ENCODE results near the gene RNF34. TPM values are rescaled to one million over a fixed set of nuclear protein-coding genes. Genes with fewer than 3 reads are reported as not detected.

The RNF34 gene
- total and polyA plus RNA-seq, 2 of the 8 experiments (the other 6 are each of a cell fraction or from before 2014, with no cell fraction given), result 37.9 to 57.6 TPM

DNA sequence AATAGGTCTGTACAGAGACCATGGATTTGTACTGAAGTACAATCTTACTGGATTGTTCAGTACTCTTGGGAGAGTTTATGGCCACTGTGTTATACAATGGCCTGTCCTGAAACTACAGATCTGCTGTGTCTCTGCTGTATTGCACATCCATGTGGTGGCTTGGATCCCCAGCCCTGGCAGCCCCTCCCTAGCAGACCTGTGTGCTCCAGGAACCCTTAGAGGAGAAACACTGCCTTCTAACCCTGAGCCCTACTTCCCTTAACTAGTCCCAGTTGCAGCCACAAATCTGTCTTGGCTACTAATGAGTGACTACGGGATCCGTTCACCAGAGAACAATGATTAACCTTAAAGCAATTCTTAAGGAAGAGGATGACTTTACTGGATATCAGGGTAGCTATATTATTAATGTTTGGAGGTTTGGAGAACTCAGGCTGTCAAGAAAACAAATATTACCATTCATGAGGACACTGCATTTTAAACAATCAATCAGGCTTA is 27.7 kb downstream of the RNF34 start:
- CTCF ChIA-PET (ENCODE audit: partially characterized antibody), result interaction anchor here (1.0 kb wide), 1 partner anchor 255 kb away, joined by 3 read pairs; no protein-coding TSS in a partner anchor
- TF ChIP-seq JUN (IDR thresholded peaks at IDR 0.05; ENCODE audit: low read depth, low read length) (no peak), BACH1 (IDR thresholded peaks at IDR 0.05; ENCODE audit: low read length) (no peak), HDAC2 (IDR thresholded peaks at IDR 0.05; ENCODE audit: borderline replicate concordance in 1 of 2, low read depth in 2 of 2, low read length in 2 of 2) (no peak), KDM1A (IDR thresholded peaks at IDR 0.05; ENCODE audit: borderline replicate concordance, low read length) (no peak), SIN3A (conservative IDR thresholded peaks at IDR 0.05 in 1 of 2, IDR thresholded peaks at IDR 0.05 in 1 of 2; ENCODE audit: low read depth in 1 of 2, low read length in 2 of 2) (no peak), RBBP5 (IDR thresholded peaks at IDR 0.05; ENCODE audit: borderline replicate concordance, low read depth, low read length) (no peak), CHD1 (IDR thresholded peaks at IDR 0.05; ENCODE audit: low read depth, low read length) (no peak), BRCA1 (IDR thresholded peaks at IDR 0.05; ENCODE audit: low read depth, low read length) (no peak), MAFK (IDR thresholded peaks at IDR 0.05; ENCODE audit: low read depth, low read length) (no peak)
- TF ChIP-seq, protein P1, sequence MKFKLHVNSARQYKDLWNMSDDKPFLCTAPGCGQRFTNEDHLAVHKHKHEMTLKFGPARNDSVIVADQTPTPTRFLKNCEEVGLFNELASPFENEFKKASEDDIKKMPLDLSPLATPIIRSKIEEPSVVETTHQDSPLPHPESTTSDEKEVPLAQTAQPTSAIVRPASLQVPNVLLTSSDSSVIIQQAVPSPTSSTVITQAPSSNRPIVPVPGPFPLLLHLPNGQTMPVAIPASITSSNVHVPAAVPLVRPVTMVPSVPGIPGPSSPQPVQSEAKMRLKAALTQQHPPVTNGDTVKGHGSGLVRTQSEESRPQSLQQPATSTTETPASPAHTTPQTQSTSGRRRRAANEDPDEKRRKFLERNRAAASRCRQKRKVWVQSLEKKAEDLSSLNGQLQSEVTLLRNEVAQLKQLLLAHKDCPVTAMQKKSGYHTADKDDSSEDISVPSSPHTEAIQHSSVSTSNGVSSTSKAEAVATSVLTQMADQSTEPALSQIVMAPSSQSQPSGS (IDR thresholded peaks at IDR 0.05; ENCODE audit: low read length), result no peak
- TF ChIP-seq, protein P2, sequence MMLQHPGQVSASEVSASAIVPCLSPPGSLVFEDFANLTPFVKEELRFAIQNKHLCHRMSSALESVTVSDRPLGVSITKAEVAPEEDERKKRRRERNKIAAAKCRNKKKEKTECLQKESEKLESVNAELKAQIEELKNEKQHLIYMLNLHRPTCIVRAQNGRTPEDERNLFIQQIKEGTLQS (IDR thresholded peaks at IDR 0.05; ENCODE audit: insufficient read depth, low read depth, low read length), result no peak

More for the DNA sequence above, 27.7 kb downstream of the RNF34 start:
- H3K9me3 ChIP-seq (ENCODE audit: insufficient read depth in 2 of 2, low read depth in 1 of 2, low read length in 1 of 2), result no peaks in the 10 kb centered on the region
- H3K4me3 ChIP-seq (ENCODE audit: extremely low read depth in 1 of 4, insufficient read depth in 2 of 4, low read depth in 3 of 4, low read length in 4 of 4), result no peak overlapping the region
- H3K56ac ChIP-seq (replicated peaks; ENCODE audit: insufficient read length, low read depth, low read length), result no peak overlapping the region
- H3K9ac ChIP-seq (replicated peaks in 1 of 4; ENCODE audit: extremely low read depth in 1 of 4, low read depth in 3 of 4, low read length in 3 of 4), result no peak overlapping the region; a peak in 1 of 7 replicates
- no peak overlapping the region for H2BK20ac ChIP-seq (ENCODE audit: low read length)
- H2BK5ac ChIP-seq (ENCODE audit: low read depth, low read length), result no peak overlapping the region
- H3K4me1 ChIP-seq (replicated peaks in 1 of 4; ENCODE audit: control insufficient read depth in 3 of 4, insufficient read depth in 4 of 4, low read length in 3 of 4), result no peaks in the 10 kb centered on the region
- POLR2A ChIA-PET (ENCODE audit: partially characterized antibody), result interaction anchor here (1.0 kb wide), 1 partner anchor 11 kb away, joined by 3 read pairs; no protein-coding TSS in a partner anchor
- no peak overlapping the region for H2BK120ac ChIP-seq (replicated peaks; ENCODE audit: low read depth, low read length)
- no peaks in the 10 kb centered on the region for H3K79me1 ChIP-seq (ENCODE audit: low read depth, low read length)
- peaks cover 46 to 95% (median 79%) of the 10 kb centered on the region in 4 experiments for H3K36me3 ChIP-seq (ENCODE audit: control insufficient read depth in 2 of 4, insufficient read depth in 4 of 4, low read length in 3 of 4)
- peaks cover 5% of the 10 kb centered on the region in 2 experiments for H4K20me1 ChIP-seq (replicated peaks in 1 of 2; ENCODE audit: control insufficient read depth in 1 of 2, insufficient read depth in 2 of 2, low read length in 2 of 2)
- H3K23me2 ChIP-seq (ENCODE audit: low read depth, low read length), result no peaks in the 10 kb centered on the region
- no peak overlapping the region for H3K4me2 ChIP-seq (ENCODE audit: insufficient read depth in 1 of 2, low read depth in 2 of 2, low read length in 2 of 2)
- H2BK12ac ChIP-seq (ENCODE audit: low read depth, low read length), result no peak overlapping the region
- no peak overlapping the region for H4K5ac ChIP-seq (ENCODE audit: insufficient read length, low read depth, low read length)
- no peak overlapping the region for H3K18ac ChIP-seq (ENCODE audit: extremely low read depth, low read length)
- no peak overlapping the region for H2AK5ac ChIP-seq (ENCODE audit: low read depth, low read length)
- H2BK15ac ChIP-seq (ENCODE audit: low read length), result no peak overlapping the region
- no peak overlapping the region for H3K27ac ChIP-seq (ENCODE audit: low read depth, low read length)
- H3K4ac ChIP-seq (replicated peaks; ENCODE audit: insufficient read length, low read depth, low read length), result no peak overlapping the region
- H4K91ac ChIP-seq (replicated peaks; ENCODE audit: insufficient read length, low read length), result no peak overlapping the region
- H3K23ac ChIP-seq (ENCODE audit: insufficient read length), result no peak overlapping the region
- FAIRE-seq, result no peak
- WGBS, 2 experiments (ENCODE audit: extremely low coverage in 1 of 2, insufficient coverage in 1 of 2, insufficient read length in 1 of 2, insufficient replicate concordance in 2 of 2, low coverage in 1 of 2, low lambda C conversion rate in 2 of 2, missing lambda C conversion rate in 1 of 2), result 94% methylated on average over 2 of the region's 2 CpGs; no CpG with 5 or more reads in 1 of the 2 experiments
- no peak for DNase-seq (ENCODE audit: low read depth in 1 of 2, low spot score in 2 of 2)
- H3K79me2 ChIP-seq (ENCODE audit: control insufficient read depth in 1 of 2, insufficient read depth in 2 of 2, low read length in 2 of 2), result no peaks in the 10 kb centered on the region
- no peaks in the 10 kb centered on the region for H3K27me3 ChIP-seq (replicated peaks in 1 of 4; ENCODE audit: control insufficient read depth in 3 of 4, extremely low read depth in 1 of 4, insufficient read depth in 3 of 4, low read length in 3 of 4)
- H4K8ac ChIP-seq (ENCODE audit: extremely low read depth, insufficient read depth, low read length), result no peak overlapping the region; the same call in 1 of the 2 replicates
- H2AFZ ChIP-seq (ENCODE audit: low read length), result no peak overlapping the region
- H3K14ac ChIP-seq (ENCODE audit: insufficient read length), result no peak overlapping the region
